Endothelial cell of umbilical vein (primary cell): ENCODE results near the gene C2CD5. TPM values are rescaled to one million over a fixed set of nuclear protein-coding genes. Genes with fewer than 3 reads are reported as not detected.

Experiments
- BruUV-seq: library from RNA; stranded (reverse); fragments of 400-500 nt; replicated peaks from 2 replicates; lab custom pipeline; 2021; lab: Mats Ljungman, UMichigan
- CTCF ChIA-PET: fragments of 300-600, 350-600 bp; sonication (Branson Sonifier 250); formaldehyde crosslinking; loops from one replicate; lab custom pipeline; 2021; ENCODE audit warnings: antibody characterized with exemption, inconsistent platforms; lab: Charles Lee
- POLR2A ChIA-PET: fragments of 300-600, 350-600 bp; sonication (Branson Sonifier 250); formaldehyde crosslinking; loops from one replicate; lab custom pipeline; 2021; ENCODE audit warnings: antibody characterized with exemption, inconsistent platforms; lab: Charles Lee
- DNase-seq: peaks from one replicate; pipeline ENCODE4 v3.0.0-alpha.2; 2011; ENCODE audit warnings: low read depth, low spot score
- FAIRE-seq: peaks from 2 replicates; lab custom pipeline; 2011; peaks lifted over from hg19 to GRCh38; lab: Jason Lieb, UNC
- H2AFZ ChIP-seq: 2 replicates; pipeline ENCODE4 v1.6.0; 2012; ENCODE audit warnings: low read depth, low read length, control low read depth, inconsistent platforms
- H3K27ac ChIP-seq: 2 replicates; pipeline ENCODE4 v1.5.1; 2011; ENCODE audit warnings: low read depth, mild to moderate bottlenecking, control low read depth, low read length, moderate library complexity; ENCODE audit not compliant: insufficient read depth
- H3K27me3 ChIP-seq, 2 experiments: 2 replicates each; pipeline versions ENCODE4 v1.6.0 to v1.6.1; 2011; ENCODE audit warnings: low read length in 2 of 2, mixed read lengths in 1 of 2; ENCODE audit not compliant: control insufficient read depth in 2 of 2, insufficient read depth in 2 of 2
- H3K36me3 ChIP-seq, 2 experiments: 2 replicates in 1 of 2; 3 replicates in 1 of 2; pipeline ENCODE4 v1.5.1; 2011; ENCODE audit warnings: low read length in 2 of 2, mild to moderate bottlenecking in 1 of 2, moderate library complexity in 1 of 2; ENCODE audit not compliant: control insufficient read depth in 2 of 2, insufficient read depth in 2 of 2; ENCODE audit errors: extremely low read depth in 1 of 2
- H3K4me1 ChIP-seq: 3 replicates; pipeline ENCODE4 v1.5.1; 2011; ENCODE audit warnings: mild to moderate bottlenecking, low read length; ENCODE audit not compliant: control insufficient read depth, insufficient read depth; ENCODE audit errors: extremely low read depth
- H3K4me2 ChIP-seq: 2 replicates; pipeline ENCODE4 v1.6.1; 2011; ENCODE audit warnings: low read length, control low read depth, mixed read lengths; ENCODE audit not compliant: insufficient read depth
- H3K4me3 ChIP-seq, 3 experiments: fragments of 200-600 bp in 1 of 3; sonication (generic), shearing (Covaris generic) in 1 of 3; replicated peaks in 1 of 3; 2 replicates each; pipeline ENCODE4 v1.5.1; 2011 to 2016; ENCODE audit warnings: control low read depth in 3 of 3, low read length in 3 of 3, mild to moderate bottlenecking in 2 of 3, inconsistent platforms in 1 of 3, low read depth in 1 of 3, moderate library complexity in 1 of 3; ENCODE audit not compliant: insufficient read depth in 1 of 3
- H3K79me2 ChIP-seq: 2 replicates; pipeline ENCODE4 v1.6.0; 2012; ENCODE audit warnings: low read length, inconsistent platforms; ENCODE audit not compliant: control insufficient read depth, insufficient read depth
- H3K9ac ChIP-seq: replicated peaks from 2 replicates; pipeline ENCODE3; 2011; ENCODE audit warnings: low read length, control low read depth; ENCODE audit not compliant: insufficient read depth; ENCODE audit errors: extremely low read depth
- H3K9me1 ChIP-seq: replicated peaks from 3 replicates; pipeline ENCODE4 v1.6.0; 2011; ENCODE audit warnings: mild to moderate bottlenecking, low read length; ENCODE audit not compliant: control insufficient read depth, insufficient read depth; ENCODE audit errors: extremely low read depth
- H3K9me3 ChIP-seq: replicated peaks from 2 replicates; pipeline ENCODE4 v1.5.1; 2012; ENCODE audit warnings: low read length, inconsistent platforms; ENCODE audit not compliant: control insufficient read depth, insufficient read depth
- H4K20me1 ChIP-seq: replicated peaks from 2 replicates; pipeline ENCODE3; 2011; ENCODE audit warnings: mild to moderate bottlenecking, low read length; ENCODE audit not compliant: control insufficient read depth, insufficient read depth; ENCODE audit errors: extremely low read depth
- FOS ChIP-seq: IDR thresholded peaks from 2 replicates; pipeline ENCODE4 v1.6.1; 2011; ENCODE audit warnings: mild to moderate bottlenecking, low read length, moderate library complexity, borderline replicate concordance; ENCODE audit not compliant: insufficient read depth
- JUN ChIP-seq: IDR thresholded peaks from 2 replicates; pipeline ENCODE4 v1.6.1; 2011; ENCODE audit warnings: borderline replicate concordance, low read depth; ENCODE audit not compliant: insufficient read length, insufficient read depth
- POLR2AphosphoS5 ChIP-seq: IDR thresholded peaks from 2 replicates; pipeline ENCODE4 v1.6.1; 2012; ENCODE audit warnings: low read depth, mild to moderate bottlenecking, control low read depth, low read length, moderate library complexity; ENCODE audit not compliant: insufficient read depth
- dilution Hi-C: fragments of 300-500 bp; cut with MboI; formaldehyde crosslinking; loops from one replicate; pipeline ENCODE4 v1.15.0; 2019; ENCODE audit warnings: low sequenced_read_pairs; ENCODE audit not compliant: extremely low pct_ligation_motif_present
- intact Hi-C: fragments of 100-400 bp; cut with micrococcal nuclease; formaldehyde crosslinking; loops from one replicate; pipeline ENCODE4 v1.10.0; 2022
- polyA plus RNA-seq, 4 experiments: library from polyadenylated mRNA; depleted of rRNA in 3 of 4; stranded (reverse) in 3 of 4; unstranded in 1 of 4; fragments of >200 nt; gene quantifications; 2 replicates each; pipeline versions ENCODE4 v1.2.1 to v1.2.3, GENCODE V29; 2011 to 2012; ENCODE audit warnings: missing spikeins in 1 of 4
- total RNA-seq: library from RNA; stranded (reverse); gene quantifications from 2 replicates; pipeline ENCODE4 v1.2.3, GENCODE V29; 2021
- TF ChIP-seq, protein P1 (sequence below), 2 donors: IDR thresholded peaks; 1 replicate in 1 of 2; 2 replicates in 1 of 2; pipeline ENCODE4 v1.5.1; 2011; ENCODE audit warnings: low read length in 2 of 2, mild to moderate bottlenecking in 2 of 2, moderate library complexity in 2 of 2, control low read depth in 1 of 2, inconsistent platforms in 1 of 2, low read depth in 1 of 2; ENCODE audit not compliant: insufficient read depth in 1 of 2; ENCODE audit errors: extremely low read depth in 1 of 2

Gene C2CD5
- total and polyA plus RNA-seq, 2 donors (not counting 3 experiments of a cell fraction or from before 2014, with no cell fraction given), result 12.9 to 32.9 TPM

DNA sequence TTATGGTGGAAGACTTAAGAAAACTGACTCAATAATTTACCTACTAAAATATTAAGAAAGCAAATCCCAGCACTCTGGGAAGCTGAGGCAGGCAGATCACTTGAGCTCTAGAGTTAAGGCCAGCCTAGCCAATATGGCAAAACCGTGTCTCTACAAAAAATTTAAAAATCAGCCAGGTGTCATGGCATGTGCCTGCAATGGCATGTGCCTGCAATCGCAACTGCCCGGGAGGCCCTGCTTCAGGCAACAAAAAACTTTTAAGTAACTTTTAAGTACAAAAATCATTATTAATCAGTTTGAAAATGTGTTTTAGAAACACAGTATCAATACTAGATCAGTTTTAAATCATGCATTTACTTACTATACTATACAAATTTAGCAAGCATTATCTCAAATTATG lies 17.5 kb downstream of the C2CD5 start:
- CTCF ChIA-PET, result interaction anchor here (0.7 kb wide), 1 partner anchor 18 kb away, joined by 3 read pairs; the partner anchor contains the start of gene C2CD5
- dilution Hi-C loops, result no loop called here
- intact Hi-C loops, result loop anchor here (10.0 kb wide), 1 partner anchor 872 kb away; the partner anchor contains the start of gene LDHB

DNA sequence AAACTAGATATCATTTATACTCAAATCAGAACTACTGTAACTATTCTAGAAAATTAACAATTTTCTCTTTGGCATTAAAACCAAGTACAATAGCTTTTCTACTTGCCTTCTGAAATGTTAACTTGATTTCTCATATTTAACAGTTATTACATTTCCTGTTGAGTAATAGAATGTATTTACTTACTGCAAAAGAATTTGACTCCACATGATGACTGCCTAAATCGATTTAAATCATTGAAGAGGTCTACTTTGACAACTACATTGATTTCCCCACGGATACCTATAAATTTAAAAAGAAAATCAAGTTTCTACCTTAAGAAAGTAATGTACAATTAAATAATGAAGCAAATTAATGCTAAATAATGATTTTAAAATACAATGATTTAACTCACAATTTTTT lies 18.9 kb downstream of the C2CD5 start:
- no peak overlapping the region for H2AFZ ChIP-seq
- peaks cover 3% of the 10 kb centered on the region in 2 experiments for H3K36me3 ChIP-seq
- FAIRE-seq (no peak), DNase-seq (peak; percentile 24)
- intact Hi-C loops, result loop anchor here (10.0 kb wide), 1 partner anchor 871 kb away; the partner anchor contains the start of gene LDHB
- H4K20me1 ChIP-seq, result no peaks in the 10 kb centered on the region
- peaks cover 43% of the 10 kb centered on the region for H3K4me1 ChIP-seq
- H3K27me3 ChIP-seq, result no peaks in the 10 kb centered on the region
- H3K9ac ChIP-seq, result no peak overlapping the region
- POLR2A ChIA-PET, result no interaction called here
- H3K9me3 ChIP-seq, result no peaks in the 10 kb centered on the region
- no peak for TF ChIP-seq POLR2AphosphoS5
- TF ChIP-seq FOS, result peak; percentile 38
- TF ChIP-seq JUN, result peak; percentile 9
- BruUV-seq, result no TSS peak
- H3K4me2 ChIP-seq, result peak overlapping the region; percentile 15
- H3K9me1 ChIP-seq, result no peaks in the 10 kb centered on the region
- H3K4me3 ChIP-seq, result no peak overlapping the region
- dilution Hi-C loops, result no loop called here
- no peaks in the 10 kb centered on the region for H3K79me2 ChIP-seq
- CTCF ChIA-PET, result interaction anchor here (0.8 to 1.5 kb wide), 3 partner anchors 19 to 126 kb away, joined by 3 to 5 read pairs (median 5); partner anchors contain the start of gene C2CD5
- peak overlapping the region; percentile 61 for H3K27ac ChIP-seq

More for the DNA sequence above, 17.5 kb downstream of the C2CD5 start:
- no peaks in the 10 kb centered on the region for H3K27me3 ChIP-seq
- POLR2A ChIA-PET, result no interaction called here
- no peaks in the 10 kb centered on the region for H4K20me1 ChIP-seq
- H3K79me2 ChIP-seq, result no peaks in the 10 kb centered on the region
- H3K4me2 ChIP-seq, result no peak overlapping the region
- no peaks in the 10 kb centered on the region for H3K9me1 ChIP-seq
- no TSS peak for BruUV-seq
- peaks cover 3 to 7% of the 10 kb centered on the region in 2 experiments for H3K36me3 ChIP-seq
- no peak overlapping the region for H3K9ac ChIP-seq
- H3K9me3 ChIP-seq, result no peaks in the 10 kb centered on the region
- FAIRE-seq (no peak), DNase-seq (no peak)
- H3K4me3 ChIP-seq, result no peak overlapping the region
- no peak overlapping the region for H2AFZ ChIP-seq
- H3K27ac ChIP-seq, result no peak overlapping the region
- H3K4me1 ChIP-seq, result peaks cover 43% of the 10 kb centered on the region
- no peak for TF ChIP-seq FOS
- TF ChIP-seq, protein P1, sequence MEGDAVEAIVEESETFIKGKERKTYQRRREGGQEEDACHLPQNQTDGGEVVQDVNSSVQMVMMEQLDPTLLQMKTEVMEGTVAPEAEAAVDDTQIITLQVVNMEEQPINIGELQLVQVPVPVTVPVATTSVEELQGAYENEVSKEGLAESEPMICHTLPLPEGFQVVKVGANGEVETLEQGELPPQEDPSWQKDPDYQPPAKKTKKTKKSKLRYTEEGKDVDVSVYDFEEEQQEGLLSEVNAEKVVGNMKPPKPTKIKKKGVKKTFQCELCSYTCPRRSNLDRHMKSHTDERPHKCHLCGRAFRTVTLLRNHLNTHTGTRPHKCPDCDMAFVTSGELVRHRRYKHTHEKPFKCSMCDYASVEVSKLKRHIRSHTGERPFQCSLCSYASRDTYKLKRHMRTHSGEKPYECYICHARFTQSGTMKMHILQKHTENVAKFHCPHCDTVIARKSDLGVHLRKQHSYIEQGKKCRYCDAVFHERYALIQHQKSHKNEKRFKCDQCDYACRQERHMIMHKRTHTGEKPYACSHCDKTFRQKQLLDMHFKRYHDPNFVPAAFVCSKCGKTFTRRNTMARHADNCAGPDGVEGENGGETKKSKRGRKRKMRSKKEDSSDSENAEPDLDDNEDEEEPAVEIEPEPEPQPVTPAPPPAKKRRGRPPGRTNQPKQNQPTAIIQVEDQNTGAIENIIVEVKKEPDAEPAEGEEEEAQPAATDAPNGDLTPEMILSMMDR (IDR thresholded peaks at IDR 0.05; ENCODE audit: extremely low read depth in 1 of 2, insufficient read depth in 1 of 2, low read depth in 1 of 2, low read length in 2 of 2), result no peak
- no peak for TF ChIP-seq POLR2AphosphoS5
